ENCODE data around the gene DOP1B.
A peak's percentile ranks its signal among the peaks of the same experiment; 100 is the strongest.

Gene DOP1B

GRCh38 chr21:36167541-36167940 is 10.9 kb downstream of the DOP1B start:
- Histone ChIP-seq H3K36me3 (no peaks in the 10 kb centered on the region), H3K9me3 (no peaks in the 10 kb centered on the region), H3K4me1 (no peaks in the 10 kb centered on the region), H3K27me3 (no peaks in the 10 kb centered on the region), H3K4me3 (ENCODE audit: low read depth, low read length) (no peak overlapping the region)
- TF ChIP-seq, protein P1, sequence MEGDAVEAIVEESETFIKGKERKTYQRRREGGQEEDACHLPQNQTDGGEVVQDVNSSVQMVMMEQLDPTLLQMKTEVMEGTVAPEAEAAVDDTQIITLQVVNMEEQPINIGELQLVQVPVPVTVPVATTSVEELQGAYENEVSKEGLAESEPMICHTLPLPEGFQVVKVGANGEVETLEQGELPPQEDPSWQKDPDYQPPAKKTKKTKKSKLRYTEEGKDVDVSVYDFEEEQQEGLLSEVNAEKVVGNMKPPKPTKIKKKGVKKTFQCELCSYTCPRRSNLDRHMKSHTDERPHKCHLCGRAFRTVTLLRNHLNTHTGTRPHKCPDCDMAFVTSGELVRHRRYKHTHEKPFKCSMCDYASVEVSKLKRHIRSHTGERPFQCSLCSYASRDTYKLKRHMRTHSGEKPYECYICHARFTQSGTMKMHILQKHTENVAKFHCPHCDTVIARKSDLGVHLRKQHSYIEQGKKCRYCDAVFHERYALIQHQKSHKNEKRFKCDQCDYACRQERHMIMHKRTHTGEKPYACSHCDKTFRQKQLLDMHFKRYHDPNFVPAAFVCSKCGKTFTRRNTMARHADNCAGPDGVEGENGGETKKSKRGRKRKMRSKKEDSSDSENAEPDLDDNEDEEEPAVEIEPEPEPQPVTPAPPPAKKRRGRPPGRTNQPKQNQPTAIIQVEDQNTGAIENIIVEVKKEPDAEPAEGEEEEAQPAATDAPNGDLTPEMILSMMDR (IDR thresholded peaks at IDR 0.05; ENCODE audit: low read depth, low read length) = no peak
- DNase-seq = no peak

DNA sequence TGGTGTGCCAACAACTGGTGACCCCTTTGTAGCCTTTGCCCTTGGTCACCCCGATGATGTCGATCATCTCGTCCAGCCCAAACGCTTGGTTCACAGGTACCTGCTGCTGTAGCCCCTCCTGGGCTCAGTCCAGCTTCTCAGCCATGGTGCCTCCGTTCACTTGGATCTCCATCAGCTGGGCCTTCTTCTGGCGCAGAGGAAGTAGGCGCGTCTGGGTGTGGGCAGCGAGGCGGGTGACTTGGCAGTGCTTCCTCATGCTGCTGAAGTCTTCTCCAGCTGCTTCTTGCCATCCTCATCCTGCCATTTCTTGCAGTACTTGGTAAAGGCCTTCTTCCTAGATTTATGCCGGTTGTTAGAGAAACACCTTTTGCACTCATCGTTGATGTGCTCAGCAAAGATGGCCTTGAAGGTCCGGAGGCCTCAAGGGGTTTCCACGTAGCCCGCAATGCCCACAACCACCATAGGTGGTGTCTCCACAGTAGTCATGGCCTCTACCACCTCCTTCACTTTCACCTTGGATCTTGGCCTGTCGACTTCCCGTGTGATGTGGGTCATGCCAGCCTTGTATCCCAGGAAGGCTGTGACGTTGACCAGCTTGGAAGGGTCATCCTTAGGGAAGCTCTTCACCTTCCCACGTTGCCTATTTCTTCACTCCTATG is 13.0 kb downstream of the DOP1B start:
- Histone ChIP-seq H3K4me3 (ENCODE audit: low read depth, low read length) (no peak overlapping the region), H3K36me3 (no peaks in the 10 kb centered on the region), H3K4me1 (no peaks in the 10 kb centered on the region), H3K27me3 (no peaks in the 10 kb centered on the region), H3K9me3 (no peaks in the 10 kb centered on the region)
- TF ChIP-seq, protein P1 (IDR thresholded peaks at IDR 0.05; ENCODE audit: low read depth, low read length) = peak; percentile 19; the same call in 1 of the 2 replicates
- no peak for DNase-seq

GRCh38 chr21:36170823-36171222 is 14.2 kb downstream of the DOP1B start:
- Histone ChIP-seq H3K27me3 (no peaks in the 10 kb centered on the region), H3K9me3 (no peaks in the 10 kb centered on the region), H3K36me3 (no peaks in the 10 kb centered on the region), H3K4me1 (no peaks in the 10 kb centered on the region), H3K4me3 (ENCODE audit: low read depth, low read length) (no peak overlapping the region)
- DNase-seq = no peak
- TF ChIP-seq, protein P1 (IDR thresholded peaks at IDR 0.05; ENCODE audit: low read depth, low read length) = no peak

DNA sequence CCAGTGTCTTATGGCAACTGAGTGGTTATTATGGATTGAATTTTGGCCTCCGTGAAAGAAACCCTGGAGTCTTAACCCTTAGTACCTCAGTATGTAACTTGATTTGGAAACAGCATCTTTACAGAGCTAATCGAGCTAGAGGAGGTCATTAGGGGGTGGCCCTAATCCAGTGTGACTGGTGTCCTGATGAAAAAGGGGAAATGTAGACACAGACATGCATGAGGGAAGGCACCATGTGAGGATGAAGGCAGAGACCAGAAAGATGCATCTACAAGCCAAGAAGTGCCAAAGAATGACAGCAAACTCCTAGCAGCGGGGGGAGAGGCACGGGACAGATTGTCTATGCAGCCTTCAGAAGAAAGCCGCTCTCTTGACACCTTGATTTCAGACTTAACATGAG is 14.7 kb downstream of the DOP1B start:
- no peaks in the 10 kb centered on the region for H3K9me3 ChIP-seq
- no peak for DNase-seq
- TF ChIP-seq, protein P1 (IDR thresholded peaks at IDR 0.05; ENCODE audit: low read depth, low read length) = no peak
- no peak overlapping the region for H3K4me3 ChIP-seq (ENCODE audit: low read depth, low read length)
- no peaks in the 10 kb centered on the region for H3K36me3 ChIP-seq
- no peaks in the 10 kb centered on the region for H3K4me1 ChIP-seq
- no peaks in the 10 kb centered on the region for H3K27me3 ChIP-seq

DNA sequence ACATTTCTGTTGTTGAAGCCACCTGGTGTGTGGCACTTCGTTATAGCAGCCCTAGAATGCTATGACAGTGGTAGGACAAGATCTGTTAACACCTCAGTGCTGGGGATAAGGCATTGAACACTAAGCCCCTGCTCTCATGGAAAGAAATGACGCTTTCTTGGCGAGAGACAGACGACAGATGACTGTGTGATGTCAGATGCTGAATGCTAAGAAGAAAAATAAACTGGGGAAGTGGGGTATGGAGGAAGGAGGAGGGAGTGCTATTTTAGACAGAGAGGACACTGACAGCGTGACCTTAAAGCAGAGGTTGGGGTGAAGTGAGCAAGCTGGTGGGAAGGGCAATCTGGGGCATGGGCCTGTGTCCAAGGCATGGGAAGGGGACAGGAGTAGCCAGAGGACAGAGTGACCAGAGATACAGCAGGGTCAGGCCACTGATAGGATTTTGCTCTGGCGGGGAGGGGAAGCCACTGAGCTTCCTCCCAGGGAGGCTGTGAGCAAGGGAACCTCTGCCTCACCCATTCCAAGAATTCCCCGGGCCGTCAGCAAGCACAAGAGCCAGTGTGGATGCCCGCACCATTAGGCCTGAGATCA is 15.2 kb downstream of the DOP1B start:
- TF ChIP-seq, protein P1 (IDR thresholded peaks at IDR 0.05; ENCODE audit: low read depth, low read length) = no peak
- DNase-seq = no peak
- Histone ChIP-seq H3K36me3 (no peaks in the 10 kb centered on the region), H3K27me3 (no peaks in the 10 kb centered on the region), H3K4me1 (no peaks in the 10 kb centered on the region), H3K9me3 (no peaks in the 10 kb centered on the region), H3K4me3 (ENCODE audit: low read depth, low read length) (no peak overlapping the region)

DNA sequence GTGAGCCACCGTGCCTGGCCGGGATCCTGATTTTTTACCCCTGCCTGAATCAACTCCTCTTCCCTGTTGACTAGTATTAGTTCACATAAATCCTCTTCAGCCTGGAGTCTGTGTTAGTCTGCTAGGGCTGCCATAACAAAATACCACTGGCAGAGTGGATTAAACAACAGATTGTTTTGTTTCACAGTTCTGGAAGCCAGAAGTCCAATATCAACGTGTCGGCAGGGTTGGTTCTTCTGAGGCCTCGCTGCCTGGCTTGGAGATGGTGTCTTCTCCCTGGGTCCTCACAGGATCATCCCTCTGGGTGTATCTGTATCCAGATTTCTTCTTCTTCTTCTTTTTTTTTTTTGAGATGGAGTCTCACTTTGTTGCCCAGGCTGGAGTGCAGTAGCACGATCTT is 18.2 kb downstream of the DOP1B start:
- Histone ChIP-seq H3K36me3 (no peaks in the 10 kb centered on the region), H3K9me3 (no peaks in the 10 kb centered on the region), H3K27me3 (no peaks in the 10 kb centered on the region), H3K4me3 (ENCODE audit: low read depth, low read length) (no peak overlapping the region), H3K4me1 (no peaks in the 10 kb centered on the region)
- TF ChIP-seq, protein P1 (IDR thresholded peaks at IDR 0.05; ENCODE audit: low read depth, low read length) = no peak
- DNase-seq = no peak
